K562 (cell line): ENCODE measurements around the gene POLR2M.

ENCODE experiments used
- EZH2 ChIP-seq: IDR thresholded peaks from 2 replicates; pipeline ENCODE4 v1.6.1; 2012; ENCODE audit warnings: low read depth, mild to moderate bottlenecking, inconsistent platforms, low read length, borderline replicate concordance
- RBBP5 ChIP-seq: fragments of 200-600 bp; sonication (generic); IDR thresholded peaks from 2 replicates; pipeline ENCODE4 v1.6.1; 2012; ENCODE audit warnings: borderline replicate concordance, mild to moderate bottlenecking, low read length, control low read depth, inconsistent platforms; ENCODE audit not compliant: insufficient read depth, poor library complexity, severe bottlenecking
- TBP ChIP-seq: optimal IDR thresholded peaks from 2 replicates; pipeline ENCODE3; 2011; ENCODE audit warnings: low read depth, low read length, improper control_type of control experiment

GRCh38 chr15:57720867-57721266 is 14.4 kb downstream of the POLR2M start:
- TF ChIP-seq RBBP5 (no peak), EZH2 (no peak), TBP (no peak)
